HEK293 (cell line): ENCODE results near the gene RAB11A.

Experiments used
- CTCF ChIA-PET: fragments of 350-600 bp; formaldehyde crosslinking; extraction: SDS; loops from one replicate; lab custom pipeline; 2021; ENCODE audit warnings: antibody characterized with exemption; lab: Yijun Ruan, JAX
- POLR2A ChIA-PET: fragments of 300-600 bp; formaldehyde crosslinking; extraction: SDS; loops from one replicate; lab custom pipeline; 2020; ENCODE audit warnings: antibody characterized with exemption, inconsistent platforms; lab: Yijun Ruan, JAX
- H3K27ac ChIP-seq: fragments of 200-500 bp; sonication (Bioruptor generic); 2 replicates; pipeline ENCODE4 v1.5.1; 2014; ENCODE audit warnings: low read depth, low read length, control low read depth, inconsistent platforms; ENCODE audit errors: extremely low read depth
- H3K36me3 ChIP-seq, 2 experiments: fragments of 200-500 bp in 1 of 2; sonication (Bioruptor generic) in 1 of 2; 1 replicate in 1 of 2; 2 replicates in 1 of 2; pipeline ENCODE4 v1.5.1; 2014 to 2017; ENCODE audit warnings: inconsistent platforms in 2 of 2, low read length in 2 of 2; ENCODE audit not compliant: control insufficient read depth in 2 of 2, insufficient read depth in 1 of 2
- H3K4me1 ChIP-seq: fragments of 200-500 bp; sonication (Bioruptor generic); 2 replicates; pipeline ENCODE4 v1.5.1; 2014; ENCODE audit warnings: mild to moderate bottlenecking, low read length, inconsistent platforms; ENCODE audit not compliant: control insufficient read depth, insufficient read depth
- H3K4me3 ChIP-seq: 2 replicates; pipeline ENCODE4 v1.5.1; 2011; ENCODE audit warnings: low read depth, mild to moderate bottlenecking, control low read depth, low read length, moderate library complexity
- H3K9me3 ChIP-seq: fragments of 200-500 bp; sonication (Bioruptor generic); 2 replicates; pipeline ENCODE4 v1.5.1; 2014; ENCODE audit warnings: low read depth, low read length, inconsistent platforms; ENCODE audit not compliant: control insufficient read depth, insufficient read depth
- GLIS1 ChIP-seq: fragments of 450-650 bp; formaldehyde crosslinking; IDR thresholded peaks from 2 replicates; pipeline ENCODE4 v1.5.1; 2016; ENCODE audit warnings: missing biosample characterization, missing genetic modification characterization
- KLF8 ChIP-seq: fragments of 450-650 bp; formaldehyde crosslinking; IDR thresholded peaks from 2 replicates; pipeline ENCODE4 v1.5.1; 2016; ENCODE audit warnings: missing biosample characterization, missing genetic modification characterization
- SCRT1 ChIP-seq: fragments of 450-650 bp; formaldehyde crosslinking; IDR thresholded peaks from 2 replicates; pipeline ENCODE4 v1.5.1; 2016; ENCODE audit warnings: missing biosample characterization, missing genetic modification characterization, borderline replicate concordance
- SCRT2 ChIP-seq: fragments of 450-650 bp; formaldehyde crosslinking; IDR thresholded peaks from 2 replicates; pipeline ENCODE4 v1.5.1; 2016; ENCODE audit warnings: missing biosample characterization, missing genetic modification characterization
- ZEB2 ChIP-seq: fragments of 450-650 bp; formaldehyde crosslinking; IDR thresholded peaks from 2 replicates; pipeline ENCODE4 v1.5.1; 2016; ENCODE audit warnings: missing biosample characterization, missing genetic modification characterization
- ZNF10 ChIP-seq: fragments of 450-650 bp; formaldehyde crosslinking; IDR thresholded peaks from 2 replicates; pipeline ENCODE4 v1.5.1; 2017; ENCODE audit warnings: missing biosample characterization, missing genetic modification characterization
- ZNF121 ChIP-seq: fragments of 450-650 bp; formaldehyde crosslinking; IDR thresholded peaks from 2 replicates; pipeline ENCODE4 v1.5.1; 2016; ENCODE audit warnings: missing biosample characterization, missing genetic modification characterization
- ZNF292 ChIP-seq: fragments of 450-650 bp; formaldehyde crosslinking; IDR thresholded peaks from 2 replicates; pipeline ENCODE4 v1.5.1; 2016; ENCODE audit warnings: low read depth, missing biosample characterization, missing genetic modification characterization, borderline replicate concordance
- ZNF404 ChIP-seq: fragments of 450-650 bp; formaldehyde crosslinking; IDR thresholded peaks from 2 replicates; pipeline ENCODE4 v1.5.1; 2017; ENCODE audit warnings: missing biosample characterization, missing genetic modification characterization
- ZNF48 ChIP-seq: fragments of 450-650 bp; formaldehyde crosslinking; IDR thresholded peaks from 2 replicates; pipeline ENCODE4 v1.5.1; 2016; ENCODE audit warnings: missing biosample characterization, missing genetic modification characterization
- ZNF548 ChIP-seq: fragments of 450-650 bp; formaldehyde crosslinking; IDR thresholded peaks from 2 replicates; pipeline ENCODE4 v1.5.1; 2016; ENCODE audit warnings: missing biosample characterization, missing genetic modification characterization
- ZNF560 ChIP-seq: fragments of 450-650 bp; formaldehyde crosslinking; IDR thresholded peaks from 2 replicates; pipeline ENCODE4 v1.5.1; 2017; ENCODE audit warnings: missing biosample characterization, missing genetic modification characterization, borderline replicate concordance
- ZNF561 ChIP-seq: fragments of 450-650 bp; IDR thresholded peaks from 2 replicates; pipeline ENCODE4 v1.5.1; 2018; ENCODE audit warnings: missing biosample characterization, missing genetic modification characterization, borderline replicate concordance
- ZNF621 ChIP-seq: fragments of 450-650 bp; formaldehyde crosslinking; IDR thresholded peaks from 2 replicates; pipeline ENCODE4 v1.5.1; 2017; ENCODE audit warnings: missing biosample characterization, missing genetic modification characterization
- ZNF623 ChIP-seq: fragments of 450-650 bp; formaldehyde crosslinking; IDR thresholded peaks from 2 replicates; pipeline ENCODE4 v1.5.1; 2016; ENCODE audit warnings: missing biosample characterization, missing genetic modification characterization
- ZNF629 ChIP-seq: fragments of 450-650 bp; formaldehyde crosslinking; IDR thresholded peaks from 2 replicates; pipeline ENCODE4 v1.5.1; 2017; ENCODE audit warnings: missing biosample characterization, missing genetic modification characterization
- ZNF654 ChIP-seq: fragments of 450-650 bp; formaldehyde crosslinking; IDR thresholded peaks from 2 replicates; pipeline ENCODE4 v1.5.1; 2016; ENCODE audit warnings: low read depth, missing biosample characterization, missing genetic modification characterization
- ZNF777 ChIP-seq: fragments of 450-650 bp; formaldehyde crosslinking; IDR thresholded peaks from 2 replicates; pipeline ENCODE4 v1.5.1; 2017; ENCODE audit warnings: missing biosample characterization, missing genetic modification characterization, borderline replicate concordance
- ZNF843 ChIP-seq: fragments of 450-650 bp; formaldehyde crosslinking; IDR thresholded peaks from 2 replicates; pipeline ENCODE4 v1.5.1; 2016; ENCODE audit warnings: missing biosample characterization, missing genetic modification characterization
- TF ChIP-seq, protein P1 (sequence below): fragments of 450-650 bp; formaldehyde crosslinking; optimal IDR thresholded peaks from 2 replicates; pipeline ENCODE3; 2016; ENCODE audit warnings: missing biosample characterization, mild to moderate bottlenecking, missing genetic modification characterization
- TF ChIP-seq, protein P2 (sequence below): fragments of 450-650 bp; formaldehyde crosslinking; IDR thresholded peaks from 2 replicates; pipeline ENCODE4 v1.5.1; 2016; ENCODE audit warnings: missing biosample characterization, missing genetic modification characterization
- TF ChIP-seq, protein P3 (sequence below): fragments of 450-650 bp; formaldehyde crosslinking; IDR thresholded peaks from 2 replicates; pipeline ENCODE4 v1.5.1; 2016; ENCODE audit warnings: missing biosample characterization, missing genetic modification characterization
- TF ChIP-seq, protein P4 (sequence below): fragments of 450-650 bp; formaldehyde crosslinking; IDR thresholded peaks from 2 replicates; pipeline ENCODE4 v1.5.1; 2017; ENCODE audit warnings: missing biosample characterization, missing genetic modification characterization
- TF ChIP-seq, protein P5 (sequence below): fragments of 450-650 bp; formaldehyde crosslinking; IDR thresholded peaks from 2 replicates; pipeline ENCODE4 v1.5.1; 2016; ENCODE audit warnings: missing biosample characterization, missing genetic modification characterization
- TF ChIP-seq, protein P6 (sequence below): fragments of 450-650 bp; formaldehyde crosslinking; IDR thresholded peaks from 2 replicates; pipeline ENCODE4 v1.5.1; 2017; ENCODE audit warnings: missing biosample characterization, missing genetic modification characterization

The RAB11A gene

DNA sequence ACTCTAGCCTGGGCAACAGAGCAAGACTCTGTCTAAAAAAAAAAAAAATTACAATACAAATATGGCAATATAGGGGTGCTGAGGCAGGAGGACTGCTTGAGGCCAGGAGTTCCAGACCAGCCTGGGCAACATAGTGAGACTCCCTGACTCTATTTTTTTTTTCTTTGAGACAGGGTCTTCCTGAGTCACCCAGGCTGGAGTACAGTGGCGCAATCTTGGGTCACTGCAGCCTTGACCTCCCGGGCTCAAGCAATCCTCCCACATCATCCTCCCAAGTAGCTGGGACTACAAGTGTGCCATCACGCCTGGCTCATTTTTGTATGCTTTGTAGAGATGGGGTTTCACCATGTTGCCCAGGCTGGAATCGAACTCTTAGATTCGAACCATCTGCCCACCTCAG, 17.3 kb upstream of the RAB11A start:
- POLR2A ChIA-PET: no interaction called here
- TF ChIP-seq ZNF843 (tag by site-specific recombination) (no peak), GLIS1 (tag by site-specific recombination) (no peak), ZNF623 (tag by site-specific recombination) (no peak), ZNF548 (no peak), ZNF621 (tag by site-specific recombination) (no peak), ZNF48 (tag by site-specific recombination) (no peak), KLF8 (no peak), ZNF777 (tag by site-specific recombination) (no peak), ZNF292 (tag by site-specific recombination) (no peak), ZNF404 (tag by site-specific recombination) (no peak)
- TF ChIP-seq, protein P1, sequence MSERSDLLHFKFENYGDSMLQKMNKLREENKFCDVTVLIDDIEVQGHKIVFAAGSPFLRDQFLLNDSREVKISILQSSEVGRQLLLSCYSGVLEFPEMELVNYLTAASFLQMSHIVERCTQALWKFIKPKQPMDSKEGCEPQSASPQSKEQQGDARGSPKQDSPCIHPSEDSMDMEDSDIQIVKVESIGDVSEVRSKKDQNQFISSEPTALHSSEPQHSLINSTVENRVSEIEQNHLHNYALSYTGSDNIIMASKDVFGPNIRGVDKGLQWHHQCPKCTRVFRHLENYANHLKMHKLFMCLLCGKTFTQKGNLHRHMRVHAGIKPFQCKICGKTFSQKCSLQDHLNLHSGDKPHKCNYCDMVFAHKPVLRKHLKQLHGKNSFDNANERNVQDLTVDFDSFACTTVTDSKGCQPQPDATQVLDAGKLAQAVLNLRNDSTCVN (tag by site-specific recombination): no peak
- TF ChIP-seq, protein P2, sequence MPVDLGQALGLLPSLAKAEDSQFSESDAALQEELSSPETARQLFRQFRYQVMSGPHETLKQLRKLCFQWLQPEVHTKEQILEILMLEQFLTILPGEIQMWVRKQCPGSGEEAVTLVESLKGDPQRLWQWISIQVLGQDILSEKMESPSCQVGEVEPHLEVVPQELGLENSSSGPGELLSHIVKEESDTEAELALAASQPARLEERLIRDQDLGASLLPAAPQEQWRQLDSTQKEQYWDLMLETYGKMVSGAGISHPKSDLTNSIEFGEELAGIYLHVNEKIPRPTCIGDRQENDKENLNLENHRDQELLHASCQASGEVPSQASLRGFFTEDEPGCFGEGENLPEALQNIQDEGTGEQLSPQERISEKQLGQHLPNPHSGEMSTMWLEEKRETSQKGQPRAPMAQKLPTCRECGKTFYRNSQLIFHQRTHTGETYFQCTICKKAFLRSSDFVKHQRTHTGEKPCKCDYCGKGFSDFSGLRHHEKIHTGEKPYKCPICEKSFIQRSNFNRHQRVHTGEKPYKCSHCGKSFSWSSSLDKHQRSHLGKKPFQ (tag by site-specific recombination): no peak
- TF ChIP-seq, protein P3, sequence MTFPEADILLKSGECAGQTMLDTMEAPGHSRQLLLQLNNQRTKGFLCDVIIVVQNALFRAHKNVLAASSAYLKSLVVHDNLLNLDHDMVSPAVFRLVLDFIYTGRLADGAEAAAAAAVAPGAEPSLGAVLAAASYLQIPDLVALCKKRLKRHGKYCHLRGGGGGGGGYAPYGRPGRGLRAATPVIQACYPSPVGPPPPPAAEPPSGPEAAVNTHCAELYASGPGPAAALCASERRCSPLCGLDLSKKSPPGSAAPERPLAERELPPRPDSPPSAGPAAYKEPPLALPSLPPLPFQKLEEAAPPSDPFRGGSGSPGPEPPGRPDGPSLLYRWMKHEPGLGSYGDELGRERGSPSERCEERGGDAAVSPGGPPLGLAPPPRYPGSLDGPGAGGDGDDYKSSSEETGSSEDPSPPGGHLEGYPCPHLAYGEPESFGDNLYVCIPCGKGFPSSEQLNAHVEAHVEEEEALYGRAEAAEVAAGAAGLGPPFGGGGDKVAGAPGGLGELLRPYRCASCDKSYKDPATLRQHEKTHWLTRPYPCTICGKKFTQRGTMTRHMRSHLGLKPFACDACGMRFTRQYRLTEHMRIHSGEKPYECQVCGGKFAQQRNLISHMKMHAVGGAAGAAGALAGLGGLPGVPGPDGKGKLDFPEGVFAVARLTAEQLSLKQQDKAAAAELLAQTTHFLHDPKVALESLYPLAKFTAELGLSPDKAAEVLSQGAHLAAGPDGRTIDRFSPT (tag by site-specific recombination): no peak
- TF ChIP-seq, protein P4, sequence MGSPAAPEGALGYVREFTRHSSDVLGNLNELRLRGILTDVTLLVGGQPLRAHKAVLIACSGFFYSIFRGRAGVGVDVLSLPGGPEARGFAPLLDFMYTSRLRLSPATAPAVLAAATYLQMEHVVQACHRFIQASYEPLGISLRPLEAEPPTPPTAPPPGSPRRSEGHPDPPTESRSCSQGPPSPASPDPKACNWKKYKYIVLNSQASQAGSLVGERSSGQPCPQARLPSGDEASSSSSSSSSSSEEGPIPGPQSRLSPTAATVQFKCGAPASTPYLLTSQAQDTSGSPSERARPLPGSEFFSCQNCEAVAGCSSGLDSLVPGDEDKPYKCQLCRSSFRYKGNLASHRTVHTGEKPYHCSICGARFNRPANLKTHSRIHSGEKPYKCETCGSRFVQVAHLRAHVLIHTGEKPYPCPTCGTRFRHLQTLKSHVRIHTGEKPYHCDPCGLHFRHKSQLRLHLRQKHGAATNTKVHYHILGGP (tag by site-specific recombination): no peak
- no peak overlapping the region for H3K27ac ChIP-seq
- CTCF ChIA-PET: interaction anchor here (0.6 to 4.0 kb wide), 7 partner anchors 9 to 241 kb away, joined by 3 to 28 read pairs (median 4); partner anchors contain the start of gene INTS14
- no peak overlapping the region for H3K4me3 ChIP-seq
- H3K9me3 ChIP-seq: no peaks in the 10 kb centered on the region
- H3K36me3 ChIP-seq: no peaks in the 10 kb centered on the region
- no peaks in the 10 kb centered on the region for H3K4me1 ChIP-seq

DNA sequence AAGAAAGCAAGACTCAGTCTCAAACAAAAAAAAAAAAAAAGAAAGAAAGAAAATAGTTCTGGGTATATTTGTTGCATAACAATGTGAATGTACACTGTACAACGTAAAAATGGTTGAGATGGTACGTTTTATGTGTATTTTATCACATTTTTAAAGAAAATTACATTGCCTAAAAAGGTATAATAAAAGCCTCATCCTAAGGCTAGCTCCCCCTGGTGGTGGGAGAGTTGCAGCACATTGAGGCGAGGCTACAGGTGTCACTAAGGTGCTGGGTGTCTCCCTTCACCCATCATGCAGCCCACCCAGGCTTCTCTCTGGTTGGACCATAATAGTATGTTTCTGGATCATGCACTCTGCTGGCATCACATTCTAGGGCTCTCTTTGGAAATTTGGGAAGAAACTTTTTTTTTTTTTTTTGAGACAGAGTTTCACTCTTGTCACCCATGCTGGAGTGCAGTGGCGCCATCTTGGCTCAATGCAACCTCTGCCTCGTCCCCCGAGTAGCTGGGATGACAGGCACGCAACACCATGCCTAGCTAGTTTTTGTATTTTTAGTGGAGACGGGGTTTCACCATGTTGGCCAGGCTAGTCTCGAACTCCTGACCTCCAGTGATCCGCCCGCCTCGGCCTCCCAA, 12.4 kb upstream of the RAB11A start:
- Histone ChIP-seq H3K4me1 (peaks cover 5% of the 10 kb centered on the region; the same call in 1 of the 2 replicates), H3K27ac (no peak overlapping the region), H3K4me3 (no peak overlapping the region), H3K36me3 (no peaks in the 10 kb centered on the region), H3K9me3 (no peaks in the 10 kb centered on the region)
- ChIA-PET POLR2A (interaction anchor here (0.7 to 2.0 kb wide), 2 partner anchors 13 to 260 kb away, joined by 6 to 11 read pairs; partner anchors contain the start of gene RAB11A), CTCF (interaction anchor here (0.6 to 3.6 kb wide), 42 partner anchors 9 to 572 kb away, joined by 3 to 44 read pairs (median 5); partner anchors contain the start of gene RAB11A)
- TF ChIP-seq, protein P5, sequence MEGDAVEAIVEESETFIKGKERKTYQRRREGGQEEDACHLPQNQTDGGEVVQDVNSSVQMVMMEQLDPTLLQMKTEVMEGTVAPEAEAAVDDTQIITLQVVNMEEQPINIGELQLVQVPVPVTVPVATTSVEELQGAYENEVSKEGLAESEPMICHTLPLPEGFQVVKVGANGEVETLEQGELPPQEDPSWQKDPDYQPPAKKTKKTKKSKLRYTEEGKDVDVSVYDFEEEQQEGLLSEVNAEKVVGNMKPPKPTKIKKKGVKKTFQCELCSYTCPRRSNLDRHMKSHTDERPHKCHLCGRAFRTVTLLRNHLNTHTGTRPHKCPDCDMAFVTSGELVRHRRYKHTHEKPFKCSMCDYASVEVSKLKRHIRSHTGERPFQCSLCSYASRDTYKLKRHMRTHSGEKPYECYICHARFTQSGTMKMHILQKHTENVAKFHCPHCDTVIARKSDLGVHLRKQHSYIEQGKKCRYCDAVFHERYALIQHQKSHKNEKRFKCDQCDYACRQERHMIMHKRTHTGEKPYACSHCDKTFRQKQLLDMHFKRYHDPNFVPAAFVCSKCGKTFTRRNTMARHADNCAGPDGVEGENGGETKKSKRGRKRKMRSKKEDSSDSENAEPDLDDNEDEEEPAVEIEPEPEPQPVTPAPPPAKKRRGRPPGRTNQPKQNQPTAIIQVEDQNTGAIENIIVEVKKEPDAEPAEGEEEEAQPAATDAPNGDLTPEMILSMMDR: peak; percentile 73
- TF ChIP-seq ZNF654 (tag by site-specific recombination): peak; percentile 21; the same call in 1 of the 2 replicates
- TF ChIP-seq ZNF561 (tag by site-specific recombination): peak; percentile 28; the same call in 1 of the 2 replicates
- TF ChIP-seq ZNF10 (tag by site-specific recombination): peak; percentile 62
- no peak for TF ChIP-seq ZNF121 (tag by site-specific recombination)
- TF ChIP-seq ZEB2: 0 out of 2 replicates have a peak, but pooled peaks have one; percentile 37
- peak; percentile 97 for TF ChIP-seq SCRT2
- 0 out of 2 replicates have a peak, but pooled peaks have one; percentile 19 for TF ChIP-seq ZNF629 (tag by site-specific recombination)
- no peak for TF ChIP-seq ZNF560 (tag by site-specific recombination)
- peak; percentile 95 for TF ChIP-seq SCRT1
- TF ChIP-seq, protein P6, sequence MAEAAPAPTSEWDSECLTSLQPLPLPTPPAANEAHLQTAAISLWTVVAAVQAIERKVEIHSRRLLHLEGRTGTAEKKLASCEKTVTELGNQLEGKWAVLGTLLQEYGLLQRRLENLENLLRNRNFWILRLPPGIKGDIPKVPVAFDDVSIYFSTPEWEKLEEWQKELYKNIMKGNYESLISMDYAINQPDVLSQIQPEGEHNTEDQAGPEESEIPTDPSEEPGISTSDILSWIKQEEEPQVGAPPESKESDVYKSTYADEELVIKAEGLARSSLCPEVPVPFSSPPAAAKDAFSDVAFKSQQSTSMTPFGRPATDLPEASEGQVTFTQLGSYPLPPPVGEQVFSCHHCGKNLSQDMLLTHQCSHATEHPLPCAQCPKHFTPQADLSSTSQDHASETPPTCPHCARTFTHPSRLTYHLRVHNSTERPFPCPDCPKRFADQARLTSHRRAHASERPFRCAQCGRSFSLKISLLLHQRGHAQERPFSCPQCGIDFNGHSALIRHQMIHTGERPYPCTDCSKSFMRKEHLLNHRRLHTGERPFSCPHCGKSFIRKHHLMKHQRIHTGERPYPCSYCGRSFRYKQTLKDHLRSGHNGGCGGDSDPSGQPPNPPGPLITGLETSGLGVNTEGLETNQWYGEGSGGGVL (tag by site-specific recombination): no peak
